ENCODE results near the gene NEBL.

- TF ChIP-seq CTCF (IDR thresholded peaks at IDR 0.05; ENCODE audit: low read length) (no peak), EZH2 (IDR thresholded peaks at IDR 0.05; ENCODE audit: borderline replicate concordance, low read length) (no peak)
These were observed 30.3 kb upstream of the NEBL start for GRCh38 chr10:20927456-20927855.
